Right lobe of liver (tissue), 4 donors: ENCODE data around the gene GALC.

Experiments used
- POLR2A ChIP-seq: fragments of 450-650 bp; IDR thresholded peaks from one replicate; pipeline ENCODE4 v1.6.1; 2017; ENCODE audit warnings: antibody characterized with exemption, mild to moderate bottlenecking
- TF ChIP-seq, protein P1 (sequence below), 4 donors: fragments of 200-600 bp in 3 of 4; fragments of 450-650 bp in 1 of 4; IDR thresholded peaks; one replicate each; pipeline versions ENCODE4 v1.5.1 to v1.8.0; 2016 to 2022; ENCODE audit warnings: antibody characterized with exemption in 4 of 4, mild to moderate bottlenecking in 2 of 4
- donor health status: DM: no; HTN: no; CAD: no.
- donor health status: DM: no; HTN: no; CAD: no.
- donor health status: DM: no; HTN: yes; CAD: no.

DNA sequence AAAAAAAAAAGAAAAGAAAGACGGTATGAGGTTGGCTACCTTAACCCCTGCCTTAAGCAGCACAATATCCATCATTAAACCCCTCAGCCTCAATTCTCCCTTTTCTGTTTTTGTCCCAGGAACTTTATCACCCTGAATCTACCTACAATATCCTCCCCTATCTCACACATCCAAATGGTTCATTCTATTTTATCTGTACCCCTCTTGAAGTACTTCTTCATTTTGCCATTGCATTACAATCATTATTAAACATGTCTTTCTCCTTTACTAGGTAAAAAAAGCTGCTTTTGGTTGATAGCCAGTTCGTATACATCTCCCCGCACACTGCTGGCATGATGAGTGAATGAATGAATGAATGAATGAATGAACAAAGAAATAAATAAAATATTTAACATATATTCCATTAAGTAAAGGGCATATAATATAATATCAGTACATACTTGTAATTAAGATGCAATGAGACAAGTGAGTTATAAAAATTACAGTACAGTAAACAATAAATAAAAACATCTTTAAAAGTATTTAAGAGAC, 11.6 kb upstream of the GALC start:
- TF ChIP-seq POLR2A, result no peak
- TF ChIP-seq, protein P1, sequence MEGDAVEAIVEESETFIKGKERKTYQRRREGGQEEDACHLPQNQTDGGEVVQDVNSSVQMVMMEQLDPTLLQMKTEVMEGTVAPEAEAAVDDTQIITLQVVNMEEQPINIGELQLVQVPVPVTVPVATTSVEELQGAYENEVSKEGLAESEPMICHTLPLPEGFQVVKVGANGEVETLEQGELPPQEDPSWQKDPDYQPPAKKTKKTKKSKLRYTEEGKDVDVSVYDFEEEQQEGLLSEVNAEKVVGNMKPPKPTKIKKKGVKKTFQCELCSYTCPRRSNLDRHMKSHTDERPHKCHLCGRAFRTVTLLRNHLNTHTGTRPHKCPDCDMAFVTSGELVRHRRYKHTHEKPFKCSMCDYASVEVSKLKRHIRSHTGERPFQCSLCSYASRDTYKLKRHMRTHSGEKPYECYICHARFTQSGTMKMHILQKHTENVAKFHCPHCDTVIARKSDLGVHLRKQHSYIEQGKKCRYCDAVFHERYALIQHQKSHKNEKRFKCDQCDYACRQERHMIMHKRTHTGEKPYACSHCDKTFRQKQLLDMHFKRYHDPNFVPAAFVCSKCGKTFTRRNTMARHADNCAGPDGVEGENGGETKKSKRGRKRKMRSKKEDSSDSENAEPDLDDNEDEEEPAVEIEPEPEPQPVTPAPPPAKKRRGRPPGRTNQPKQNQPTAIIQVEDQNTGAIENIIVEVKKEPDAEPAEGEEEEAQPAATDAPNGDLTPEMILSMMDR (IDR thresholded peaks at IDR 0.05), result no peak
